GM23248 (cell line): ENCODE measurements around the gene MST1.

Experiments used
- EZH2 ChIP-seq: fragments of 200-600 bp; sonication (generic); IDR thresholded peaks from 2 replicates; pipeline ENCODE4 v1.6.1; 2018; ENCODE audit warnings: antibody characterized with exemption, mild to moderate bottlenecking; ENCODE audit not compliant: insufficient read depth, poor library complexity, severe bottlenecking
- EZH2phosphoT487 ChIP-seq: fragments of 200-600 bp; sonication (generic); IDR thresholded peaks from 2 replicates; pipeline ENCODE4 v1.6.1; 2018; ENCODE audit warnings: antibody characterized with exemption, moderate library complexity, mild to moderate bottlenecking, low read depth; ENCODE audit not compliant: insufficient read depth

- TF ChIP-seq EZH2phosphoT487 (no peak), EZH2 (no peak)
These were observed 20.4 kb downstream of the MST1 start for GRCh38 chr3:49668861-49669260.
